GM21515 (cell line): ENCODE data around the gene AMN.
"Not testable (repeated sequence)": the region's sequence is repeated elsewhere in the genome, so short reads cannot be mapped to it uniquely, and the experiment has no call there.

ENCODE experiments used
- ATAC-seq: cut with Tn5 transposase; IDR thresholded peaks from one replicate; pipeline ENCODE4 v1.9.1; 2021; ENCODE audit not compliant: unreplicated experiment

AMN gene

GRCh38 chr14:102911991-102912761 is 10.3 kb upstream of the AMN start:
- ATAC-seq: no peak

DNA sequence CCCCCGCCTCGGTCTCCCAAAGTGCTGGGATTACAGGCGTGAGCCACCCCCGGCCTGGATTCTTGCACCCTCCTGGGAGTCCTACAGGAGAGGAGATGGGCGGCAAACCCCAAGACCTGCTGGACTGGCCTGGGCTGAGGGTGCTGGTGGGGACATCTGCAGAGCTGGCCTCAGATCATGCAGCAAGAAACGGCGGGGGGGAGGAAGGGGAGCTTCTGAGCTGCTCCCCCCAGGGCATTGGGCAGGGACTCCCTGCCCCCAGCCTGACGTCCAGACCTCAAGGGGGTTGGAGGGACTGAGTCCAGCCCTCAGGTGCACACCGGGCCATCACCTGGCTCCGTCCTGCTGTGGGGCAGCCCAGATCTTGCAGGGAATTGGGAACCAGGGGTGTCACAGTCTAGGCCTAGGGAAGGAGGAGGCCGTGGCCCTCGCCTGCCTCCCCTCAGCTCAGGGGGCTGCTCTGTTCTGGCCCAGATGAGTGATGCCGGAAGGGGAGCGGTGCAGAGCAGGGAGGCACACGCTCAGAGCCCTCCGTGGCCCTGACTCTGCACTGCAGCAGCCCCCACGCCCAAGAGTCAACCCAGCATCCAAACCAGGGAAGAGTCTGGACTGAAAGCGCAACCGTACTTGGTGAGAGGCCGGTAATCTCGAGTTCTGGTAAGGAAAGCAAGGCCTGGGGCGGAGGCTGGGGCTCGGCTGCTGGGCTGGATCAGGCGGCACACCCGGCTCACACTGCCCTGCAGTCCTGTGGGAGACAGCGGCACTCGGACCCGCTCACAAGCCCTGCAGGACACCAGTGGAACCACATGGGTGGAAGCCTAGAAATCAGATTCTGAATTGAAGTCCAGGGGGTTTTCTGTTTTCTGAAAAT is 8.9 kb upstream of the AMN start:
- ATAC-seq: no peak

GRCh38 chr14:102914474-102915291 is 7.8 kb upstream of the AMN start:
- ATAC-seq: no peak

- ATAC-seq: no peak
Observed at GRCh38 chr14:102915292-102916110, 7.0 kb upstream of the AMN start.

GRCh38 chr14:102916347-102917055 is 6.0 kb upstream of the AMN start:
- no peak for ATAC-seq

DNA sequence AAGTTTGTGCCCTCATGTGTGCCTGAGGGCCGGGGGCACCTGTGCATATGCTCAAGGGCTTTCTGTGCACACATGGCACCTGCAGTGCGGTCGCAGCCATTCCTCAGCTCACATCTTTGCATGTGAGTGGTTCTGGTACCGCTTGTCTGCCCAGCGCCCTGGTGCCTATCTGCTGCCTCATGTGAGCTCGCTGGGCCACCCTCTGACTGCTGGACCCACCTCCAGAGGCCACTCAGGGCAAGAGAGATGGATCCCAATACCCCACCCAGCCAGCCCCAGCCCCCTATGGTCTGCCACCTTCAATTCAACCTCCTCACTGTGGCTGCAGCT is 5.4 kb upstream of the AMN start:
- ATAC-seq: no peak

DNA sequence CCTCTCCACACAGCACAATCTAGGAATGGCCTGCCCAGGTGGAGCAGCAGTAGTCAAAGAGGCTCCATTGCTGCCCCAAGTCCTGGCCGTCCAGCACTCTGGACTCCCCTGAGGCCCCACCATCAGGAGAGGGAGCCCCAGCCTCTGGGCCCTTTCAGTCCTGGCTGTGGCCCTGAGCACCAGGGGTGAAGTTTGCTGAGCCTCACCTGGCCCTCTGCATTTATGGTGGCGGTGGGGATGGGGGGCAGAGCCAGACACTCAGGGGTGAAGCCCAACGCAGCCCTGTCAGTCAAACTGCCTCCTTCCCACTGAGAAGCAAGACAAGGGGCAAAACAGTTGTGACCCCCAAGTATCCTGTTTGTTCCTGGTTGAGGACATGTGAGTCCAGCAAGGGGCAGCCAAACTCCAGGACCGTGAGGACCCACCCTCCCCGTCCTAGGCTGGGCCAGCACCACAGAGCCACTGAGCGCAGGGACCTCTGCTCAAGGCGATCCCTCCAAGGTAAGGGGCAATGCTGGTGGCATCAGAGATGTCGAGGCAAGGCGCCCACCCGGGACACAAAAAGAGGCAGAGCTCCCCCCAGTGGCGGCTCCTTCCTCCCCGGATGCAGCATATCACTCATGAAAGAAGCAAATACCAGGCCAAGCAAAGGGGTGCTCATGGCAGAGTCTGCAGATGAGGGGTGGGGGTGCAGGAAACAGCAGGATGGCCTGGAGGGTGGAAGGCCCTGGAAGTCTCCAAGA is 4.8 kb upstream of the AMN start:
- no peak for ATAC-seq

DNA sequence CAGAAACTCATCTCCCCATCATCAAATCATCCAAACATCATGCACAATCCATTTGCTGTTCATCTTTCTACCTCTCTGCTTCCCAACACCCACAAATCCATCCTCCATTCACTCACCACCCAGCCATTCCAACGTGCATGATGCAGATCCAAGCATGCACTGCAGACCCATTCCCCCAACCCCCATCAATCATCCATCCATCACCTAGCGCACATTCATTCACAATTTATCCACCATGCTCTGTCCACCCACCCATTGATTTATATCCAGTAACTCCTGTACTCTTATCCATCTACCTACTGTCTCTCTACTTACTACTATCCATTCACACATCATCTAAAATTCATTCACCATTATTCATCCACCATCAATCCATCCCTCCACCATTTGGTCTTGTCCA is 4.0 kb upstream of the AMN start:
- ATAC-seq: no peak

DNA sequence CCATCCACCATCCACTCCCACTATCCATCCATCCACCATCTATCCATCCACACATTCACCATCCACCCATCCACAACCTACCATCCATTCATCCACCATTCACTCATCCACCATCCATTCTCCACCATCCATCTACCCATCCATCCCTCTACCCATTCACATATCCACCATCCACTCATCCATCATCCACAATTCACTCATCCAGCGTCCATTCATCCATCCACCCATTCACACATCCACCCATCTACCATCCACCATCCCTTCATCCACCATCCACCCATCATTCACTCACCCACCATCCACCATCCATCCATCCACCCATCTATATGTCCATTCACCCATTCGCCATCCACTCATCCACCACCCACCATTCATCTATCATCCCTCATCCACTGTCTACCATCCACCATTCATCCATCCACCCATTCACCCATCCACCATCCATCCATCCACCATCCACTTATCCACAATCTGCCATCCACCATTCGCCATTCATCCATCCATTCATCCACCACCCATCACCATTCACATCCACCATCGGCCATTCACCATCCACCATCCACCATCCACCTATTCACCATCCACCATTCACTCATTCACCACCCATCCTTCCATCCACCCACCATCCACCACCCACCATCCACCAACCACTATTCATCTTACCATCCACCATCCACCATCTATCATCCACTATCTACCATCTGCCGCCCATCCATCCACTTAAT is 2.0 kb upstream of the AMN start:
- no peak for ATAC-seq

DNA sequence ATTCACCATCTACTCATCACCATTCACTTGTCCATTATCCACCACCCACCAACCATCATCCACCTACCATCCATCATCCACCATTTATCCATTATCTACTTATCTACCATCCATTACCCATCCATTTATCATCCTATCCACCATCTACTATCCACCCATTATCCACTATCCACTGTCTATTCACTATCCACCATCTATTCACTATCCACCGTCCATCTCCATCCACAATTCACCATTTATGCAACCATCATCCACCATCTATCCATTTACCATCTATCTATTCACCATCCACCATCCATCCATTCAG is 1.5 kb upstream of the AMN start:
- ATAC-seq: no peak

DNA sequence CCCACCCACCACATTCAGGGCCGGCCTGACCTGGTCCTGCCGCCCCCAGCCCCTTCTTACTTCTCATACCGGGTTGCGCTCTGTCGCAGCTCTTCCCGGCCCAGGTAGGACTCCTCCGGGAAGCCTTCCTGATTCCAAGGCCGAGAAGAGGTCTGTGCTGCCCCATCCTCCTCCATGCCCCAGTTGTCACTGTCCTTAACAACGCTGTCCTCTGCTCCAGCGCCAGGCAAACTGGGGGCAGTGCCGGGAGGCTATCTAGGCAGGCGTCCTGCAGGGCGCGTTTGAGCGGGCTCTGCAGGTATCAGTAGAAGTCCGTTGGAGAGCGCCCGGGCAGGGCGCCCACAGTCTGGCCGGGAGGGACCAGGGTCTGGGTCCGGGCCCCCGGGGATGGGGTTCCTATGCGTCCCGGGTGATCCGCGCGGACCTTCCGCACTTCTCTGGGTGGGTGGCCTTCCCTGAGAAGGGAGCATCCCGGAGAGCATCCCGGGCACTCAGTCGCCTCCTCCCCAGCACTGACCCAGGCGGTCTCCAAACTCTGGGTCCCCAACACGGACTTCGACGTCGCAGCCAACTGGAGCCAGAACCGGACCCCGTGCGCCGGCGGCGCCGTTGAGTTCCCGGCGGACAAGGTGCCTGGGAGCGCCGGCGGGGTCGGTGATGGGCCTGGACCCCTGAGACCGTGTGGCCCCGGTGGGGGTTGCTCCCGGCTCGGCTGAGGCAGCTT is 900 bp downstream of the AMN start:
- ATAC-seq: no peak

- ATAC-seq: no peak
Observed at GRCh38 chr14:102923925-102924486, 1.5 kb downstream of the AMN start.

- ATAC-seq: no peak
Observed at GRCh38 chr14:102924632-102925588, 2.4 kb downstream of the AMN start.

- ATAC-seq: no peak
Observed at GRCh38 chr14:102925646-102926045, 3.2 kb downstream of the AMN start.

GRCh38 chr14:102926104-102926503 is 3.6 kb downstream of the AMN start:
- ATAC-seq: no peak

- ATAC-seq: not testable (repeated sequence)
Observed at GRCh38 chr14:102926840-102927239, 4.4 kb downstream of the AMN start.

DNA sequence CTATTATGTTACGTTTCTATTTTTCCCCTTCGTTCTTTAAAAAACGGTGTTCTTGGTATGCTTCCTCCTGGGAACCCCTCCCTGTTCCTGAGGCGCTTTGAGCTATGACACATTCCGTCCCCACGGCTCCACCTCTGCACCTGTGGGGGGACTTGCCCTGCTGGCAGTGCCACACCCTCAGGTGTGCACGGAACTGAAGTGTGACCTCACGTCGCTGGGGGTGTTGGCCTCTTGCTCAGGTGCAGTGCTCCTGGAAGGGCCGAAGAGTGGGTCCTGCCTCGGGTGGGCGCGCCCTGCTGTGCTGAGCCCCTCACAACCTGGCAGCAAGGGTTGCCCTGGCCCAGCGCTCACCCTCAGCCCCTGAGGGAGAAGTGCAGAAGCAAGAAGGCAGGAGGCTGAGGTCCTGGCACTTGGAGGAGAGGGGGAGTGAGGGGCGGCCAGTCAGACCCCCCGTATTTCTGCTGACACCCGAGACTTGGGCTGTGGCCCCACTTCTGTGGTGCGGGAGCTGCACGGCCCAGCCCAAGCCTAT is 4.9 kb downstream of the AMN start:
- no peak for ATAC-seq
